ENCODE results near the gene ANK3.

DNA sequence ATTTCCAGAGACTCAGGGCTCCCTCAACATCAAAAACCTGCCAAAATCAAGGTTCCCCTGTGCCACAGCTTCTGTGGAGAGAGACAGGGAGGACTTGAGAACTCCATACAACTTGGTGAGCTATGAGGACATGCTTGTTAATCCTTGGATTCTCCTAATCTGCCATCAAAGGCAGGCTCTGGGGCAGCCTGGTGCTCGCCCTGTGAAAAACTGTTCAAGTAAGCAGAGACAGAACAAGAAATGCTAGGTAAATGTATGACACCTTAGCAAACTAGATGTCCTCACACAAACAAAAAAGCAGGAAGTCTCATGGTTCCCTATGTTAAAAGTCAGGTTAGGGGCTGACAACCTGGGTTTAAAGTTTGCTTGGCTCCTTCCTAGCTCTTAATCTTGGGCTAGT, 73.6 kb downstream of the ANK3 start:
- TF ChIP-seq GATA3 (IDR thresholded peaks at IDR 0.05; ENCODE audit: low read depth, low read length) (no peak), GATA2 (IDR thresholded peaks at IDR 0.05; ENCODE audit: low read depth, low read length) (no peak)
